HG03571 (cell line): Measurements from ENCODE around the gene TOE1.

Experiments used
- ATAC-seq: cut with Tn5 transposase; IDR thresholded peaks from one replicate; pipeline ENCODE4 v1.9.1; 2021; ENCODE audit not compliant: unreplicated experiment

TOE1 gene

GRCh38 chr1:45326627-45327623 is 13.0 kb upstream of the TOE1 start, which contains the start of gene HPDL:
HPDL (plus strand) TSS chr1:45326895; CDS start chr1:45327149, 254 bp downstream.
- ATAC-seq: no peak

- no peak for ATAC-seq
Measured at GRCh38 chr1:45327644-45328515, 12.1 kb upstream of the TOE1 start.

- ATAC-seq: no peak
Measured at GRCh38 chr1:45328680-45329079, 11.3 kb upstream of the TOE1 start.

GRCh38 chr1:45329445-45329844 is 10.5 kb upstream of the TOE1 start:
- no peak for ATAC-seq

- ATAC-seq: no peak
Measured at GRCh38 chr1:45331436-45332345, 8.3 kb upstream of the TOE1 start.

GRCh38 chr1:45332346-45332720 is 7.6 kb upstream of the TOE1 start:
- no peak for ATAC-seq

- no peak for ATAC-seq
Measured at GRCh38 chr1:45334308-45335245, 5.4 kb upstream of the TOE1 start.

- ATAC-seq: no peak
Measured at GRCh38 chr1:45335855-45336324, 4.1 kb upstream of the TOE1 start.

- no peak for ATAC-seq
Measured at GRCh38 chr1:45337630-45338325, 2.2 kb upstream of the TOE1 start.

GRCh38 chr1:45340816-45341466 is 971 bp downstream of the TOE1 start:
- ATAC-seq: no peak

GRCh38 chr1:45344499-45344898 is 4.5 kb downstream of the TOE1 start:
- ATAC-seq: no peak

- ATAC-seq: no peak
Measured at GRCh38 chr1:45345014-45345413, 5.0 kb downstream of the TOE1 start.

GRCh38 chr1:45346473-45346872 is 6.5 kb downstream of the TOE1 start:
- no peak for ATAC-seq

GRCh38 chr1:45348020-45348419 is 8.1 kb downstream of the TOE1 start:
- no peak for ATAC-seq

GRCh38 chr1:45348609-45348965 is 8.6 kb downstream of the TOE1 start:
- no peak for ATAC-seq

- ATAC-seq: no peak
Measured at GRCh38 chr1:45348966-45349677, 9.2 kb downstream of the TOE1 start.

- ATAC-seq: no peak
Measured at GRCh38 chr1:45351508-45351907, 11.5 kb downstream of the TOE1 start.

GRCh38 chr1:45353685-45354084 is 13.7 kb downstream of the TOE1 start:
- ATAC-seq: no peak
